H1 (cell line): ENCODE results near the gene ALDH1B1. TPM values are rescaled to one million over a fixed set of nuclear protein-coding genes. Genes with fewer than 3 reads are reported as not detected.
A peak's percentile ranks its signal among the peaks of the same experiment; 100 is the strongest.

ENCODE experiments used
- CTCF ChIA-PET: fragments of 300-600 bp; sonication (Branson Sonifier 250); formaldehyde crosslinking; loops from one replicate; lab custom pipeline; 2021; ENCODE audit not compliant: partially characterized antibody; lab: Charles Lee
- POLR2A ChIA-PET: fragments of 300-600 bp; sonication (Branson Sonifier 250); formaldehyde crosslinking; loops from one replicate; lab custom pipeline; 2021; ENCODE audit warnings: inconsistent platforms; ENCODE audit not compliant: partially characterized antibody; lab: Charles Lee
- DNase-seq, 2 experiments: peaks; one replicate each; pipeline versions ENCODE4 v3.0.0 to v3.0.0-alpha.2; 2010 to 2022; ENCODE audit warnings: low spot score in 2 of 2, low read depth in 1 of 2, mixed read lengths in 1 of 2
- FAIRE-seq: peaks from 2 replicates; lab custom pipeline; 2011; peaks lifted over from hg19 to GRCh38; lab: Jason Lieb, UNC
- H2AFZ ChIP-seq: 2 replicates; pipeline ENCODE4 v1.8.1; 2012; ENCODE audit warnings: low read length, inconsistent platforms
- H2AK5ac ChIP-seq: 2 replicates; pipeline ENCODE4 v1.6.1; 2013; ENCODE audit warnings: low read depth, low read length
- H2BK120ac ChIP-seq: replicated peaks from 2 replicates; pipeline ENCODE3; 2013; ENCODE audit warnings: low read depth, low read length, inconsistent platforms
- H2BK12ac ChIP-seq: 2 replicates; pipeline ENCODE4 v1.6.1; 2013; ENCODE audit warnings: low read depth, low read length
- H2BK15ac ChIP-seq: 2 replicates; pipeline ENCODE4 v1.6.1; 2013; ENCODE audit warnings: low read length
- H2BK20ac ChIP-seq: 2 replicates; pipeline ENCODE4 v1.6.1; 2013; ENCODE audit warnings: low read length
- H2BK5ac ChIP-seq: 2 replicates; pipeline ENCODE4 v1.6.1; 2013; ENCODE audit warnings: low read depth, low read length
- H3K14ac ChIP-seq: 2 replicates; pipeline ENCODE4 v1.6.1; 2013; ENCODE audit warnings: inconsistent platforms; ENCODE audit not compliant: insufficient read length
- H3K18ac ChIP-seq: 2 replicates; pipeline ENCODE4 v1.6.1; 2013; ENCODE audit warnings: low read length; ENCODE audit errors: extremely low read depth
- H3K23ac ChIP-seq: 2 replicates; pipeline ENCODE4 v1.6.1; 2013; ENCODE audit warnings: inconsistent platforms; ENCODE audit not compliant: insufficient read length
- H3K23me2 ChIP-seq: 2 replicates; pipeline ENCODE4 v1.6.1; 2013; ENCODE audit warnings: low read depth, low read length
- H3K27ac ChIP-seq: 2 replicates; pipeline ENCODE4 v1.6.1; 2011; ENCODE audit warnings: low read depth, low read length, inconsistent platforms
- H3K27me3 ChIP-seq, 4 experiments: replicated peaks in 1 of 4; 1 replicate in 1 of 4; 2 replicates in 3 of 4; pipeline versions ENCODE4 v1.6.1 to v1.8.1; 2011 to 2013; ENCODE audit warnings: low read length in 3 of 4, mild to moderate bottlenecking in 3 of 4, inconsistent platforms in 2 of 4, mixed read lengths in 2 of 4, moderate library complexity in 1 of 4; ENCODE audit not compliant: control insufficient read depth in 3 of 4, insufficient read depth in 3 of 4; ENCODE audit errors: extremely low read depth in 1 of 4
- H3K36me3 ChIP-seq, 4 experiments: 2 replicates each; pipeline versions ENCODE4 v1.6.1 to v1.8.1; 2011 to 2013; ENCODE audit warnings: mild to moderate bottlenecking in 4 of 4, low read length in 3 of 4, moderate library complexity in 2 of 4, control low read depth in 1 of 4, inconsistent platforms in 1 of 4; ENCODE audit not compliant: insufficient read depth in 4 of 4, control insufficient read depth in 2 of 4
- H3K4ac ChIP-seq: replicated peaks from 2 replicates; pipeline ENCODE3; 2013; ENCODE audit warnings: low read length, low read depth, mixed read lengths, inconsistent platforms; ENCODE audit not compliant: insufficient read length
- H3K4me1 ChIP-seq, 4 experiments: replicated peaks in 1 of 4; 1 replicate in 1 of 4; 2 replicates in 3 of 4; pipeline versions ENCODE4 v1.6.1 to v1.8.1; 2011 to 2013; ENCODE audit warnings: low read length in 3 of 4, inconsistent platforms in 2 of 4, mixed read lengths in 1 of 4; ENCODE audit not compliant: insufficient read depth in 4 of 4, control insufficient read depth in 3 of 4
- H3K4me2 ChIP-seq, 2 experiments: 2 replicates each; pipeline versions ENCODE4 v1.6.1 to v1.8.1; 2011 to 2013; ENCODE audit warnings: low read depth in 2 of 2, low read length in 2 of 2, control low read depth in 1 of 2, inconsistent platforms in 1 of 2, mild to moderate bottlenecking in 1 of 2; ENCODE audit not compliant: insufficient read depth in 1 of 2
- H3K4me3 ChIP-seq, 4 experiments: fragments of 200-600, 300-600 bp in 1 of 4; sonication (generic), shearing (Covaris generic), sonication (Bioruptor Twin) in 1 of 4; 2 replicates each; pipeline versions ENCODE4 v1.5.1 to v1.8.1; 2011 to 2016; ENCODE audit warnings: low read length in 4 of 4, low read depth in 3 of 4, control low read depth in 2 of 4, inconsistent platforms in 2 of 4, mild to moderate bottlenecking in 2 of 4, mixed read lengths in 1 of 4, moderate library complexity in 1 of 4; ENCODE audit not compliant: insufficient read depth in 2 of 4; ENCODE audit errors: extremely low read depth in 1 of 4
- H3K56ac ChIP-seq: replicated peaks from 2 replicates; pipeline ENCODE3; 2013; ENCODE audit warnings: low read depth, mild to moderate bottlenecking, mixed read lengths, low read length, inconsistent platforms; ENCODE audit not compliant: insufficient read length
- H3K79me1 ChIP-seq: 2 replicates; pipeline ENCODE4 v1.6.1; 2013; ENCODE audit warnings: low read depth, low read length, control low read depth
- H3K79me2 ChIP-seq, 2 experiments: 2 replicates each; pipeline versions ENCODE4 v1.6.1 to v1.8.1; 2012 to 2013; ENCODE audit warnings: low read length in 2 of 2, mild to moderate bottlenecking in 2 of 2, inconsistent platforms in 1 of 2; ENCODE audit not compliant: insufficient read depth in 2 of 2, control insufficient read depth in 1 of 2
- H3K9ac ChIP-seq, 4 experiments: replicated peaks in 1 of 4; 1 replicate in 1 of 4; 2 replicates in 3 of 4; pipeline versions ENCODE4 v1.6.1 to v1.8.1; 2011 to 2013; ENCODE audit warnings: low read depth in 3 of 4, low read length in 3 of 4, control low read depth in 2 of 4, mild to moderate bottlenecking in 2 of 4, moderate library complexity in 2 of 4, inconsistent platforms in 1 of 4; ENCODE audit errors: extremely low read depth in 1 of 4
- H3K9me3 ChIP-seq, 2 experiments: 2 replicates each; pipeline versions ENCODE4 v1.6.1 to v1.8.1; 2012 to 2013; ENCODE audit warnings: mild to moderate bottlenecking in 2 of 2, moderate library complexity in 2 of 2, control low read depth in 1 of 2, inconsistent platforms in 1 of 2, low read depth in 1 of 2, low read length in 1 of 2, mixed read lengths in 1 of 2; ENCODE audit not compliant: insufficient read depth in 2 of 2
- H4K20me1 ChIP-seq, 2 experiments: replicated peaks in 1 of 2; 2 replicates each; pipeline versions ENCODE3 to v1.8.1; 2011 to 2013; ENCODE audit warnings: inconsistent platforms in 2 of 2, low read length in 2 of 2, mild to moderate bottlenecking in 1 of 2; ENCODE audit not compliant: insufficient read depth in 2 of 2, control insufficient read depth in 1 of 2
- H4K5ac ChIP-seq: 2 replicates; pipeline ENCODE4 v1.6.1; 2013; ENCODE audit warnings: low read length, low read depth, mixed read lengths, inconsistent platforms; ENCODE audit not compliant: insufficient read length
- H4K8ac ChIP-seq: 2 replicates; pipeline ENCODE4 v1.8.0; 2013; ENCODE audit warnings: mild to moderate bottlenecking, moderate library complexity, low read length, inconsistent platforms; ENCODE audit not compliant: insufficient read depth; ENCODE audit errors: extremely low read depth
- H4K91ac ChIP-seq: replicated peaks from 2 replicates; pipeline ENCODE3; 2013; ENCODE audit warnings: low read length, mixed read lengths, inconsistent platforms; ENCODE audit not compliant: insufficient read length
- ATF3 ChIP-seq: IDR thresholded peaks from 2 replicates; pipeline ENCODE4 v1.6.1; 2011; ENCODE audit warnings: low read depth, mild to moderate bottlenecking, low read length; ENCODE audit not compliant: insufficient read depth
- BACH1 ChIP-seq: IDR thresholded peaks from 2 replicates; pipeline ENCODE4 v1.6.1; 2012; ENCODE audit warnings: low read length, improper control_type of control experiment
- BRCA1 ChIP-seq: IDR thresholded peaks from 2 replicates; pipeline ENCODE4 v1.6.1; 2012; ENCODE audit warnings: low read depth, low read length, improper control_type of control experiment
- CBX8 ChIP-seq: fragments of 300-800, 300-1000 bp; sonication (generic); IDR thresholded peaks from 2 replicates; pipeline ENCODE4 v1.7.1; 2016; ENCODE audit warnings: low read depth, low read length, borderline replicate concordance
- KDM1A ChIP-seq: fragments of 200-600, 300-600 bp; sonication (generic); IDR thresholded peaks from 2 replicates; pipeline ENCODE4 v1.7.1; 2016; ENCODE audit warnings: mild to moderate bottlenecking, low read length, borderline replicate concordance
- NRF1 ChIP-seq: IDR thresholded peaks from 2 replicates; pipeline ENCODE4 v1.6.1; 2011; ENCODE audit warnings: mild to moderate bottlenecking, low read depth, low read length, improper control_type of control experiment
- PHF8 ChIP-seq: fragments of 200-600 bp; sonication (generic); conservative IDR thresholded peaks from 2 replicates; pipeline ENCODE4 v1.7.1; 2012; ENCODE audit warnings: low read depth, mild to moderate bottlenecking, inconsistent platforms, low read length, moderate library complexity
- POLR2AphosphoS5 ChIP-seq: IDR thresholded peaks from 2 replicates; pipeline ENCODE4 v1.6.1; 2011; ENCODE audit warnings: low read depth, low read length
- RBBP5 ChIP-seq: IDR thresholded peaks from 2 replicates; pipeline ENCODE4 v1.7.1; 2012; ENCODE audit warnings: low read depth, mild to moderate bottlenecking, inconsistent platforms, low read length, moderate library complexity, borderline replicate concordance
- TAF7 ChIP-seq: optimal IDR thresholded peaks from 2 replicates; pipeline ENCODE3; 2011; ENCODE audit warnings: low read depth, mild to moderate bottlenecking, inconsistent platforms, low read length, moderate library complexity, borderline replicate concordance
- YY1 ChIP-seq: IDR thresholded peaks from 2 replicates; pipeline ENCODE4 v1.6.1; 2011; ENCODE audit warnings: low read depth, mild to moderate bottlenecking, low read length
- ZNF274 ChIP-seq: IDR thresholded peaks from 2 replicates; pipeline ENCODE4 v1.7.0; 2012; ENCODE audit warnings: low read length, borderline replicate concordance; ENCODE audit errors: extremely low read depth
- WGBS, 2 experiments: shearing (Covaris generic) in 1 of 2; methylation state at CpG; one replicate each; pipeline versions ENCODE4 v1.1.6 to v1.1.7; 2013 to 2015; ENCODE audit warnings: low lambda C conversion rate in 2 of 2, mixed read lengths in 2 of 2, inconsistent platforms in 1 of 2, low coverage in 1 of 2, missing lambda C conversion rate in 1 of 2; ENCODE audit not compliant: insufficient replicate concordance in 2 of 2, insufficient coverage in 1 of 2, insufficient read length in 1 of 2; ENCODE audit errors: extremely low coverage in 1 of 2, missing lambda C conversion rate in 1 of 2; 5-methylcytosine and 5-hydroxymethylcytosine counted together
- polyA plus RNA-seq, 7 experiments: library from polyadenylated mRNA; depleted of rRNA in 3 of 7; stranded (reverse) in 5 of 7; unstranded in 2 of 7; fragments of >200 nt in 5 of 7; fragments of 200-250 nt in 2 of 7; gene quantifications; 1 replicate in 5 of 7; 2 replicates in 1 of 7; 4 replicates in 1 of 7; pipeline versions ENCODE4 v1.2.1 to v1.2.3, GENCODE V29; 2011 to 2013; ENCODE audit warnings: missing spikeins in 2 of 7, mixed read lengths in 2 of 7
- total RNA-seq: library from RNA; stranded (reverse); fragmentation: NEBNext Ultra II Directional; extraction: Animal tissue kit (Norgen Biotek cat#: 25700); gene quantifications from 2 replicates; pipeline ENCODE4 v1.2.1, GENCODE V29; 2021

The ALDH1B1 gene
- total and polyA plus RNA-seq, 2 of the 8 experiments (the other 6 are each of a cell fraction or from before 2014, with no cell fraction given), result 41.6 to 78.7 TPM

- no peak overlapping the region for H4K91ac ChIP-seq
- no peak for FAIRE-seq
- H3K23ac ChIP-seq, result no peak overlapping the region
- H3K23me2 ChIP-seq, result peaks cover 9% of the 10 kb centered on the region; the same call in 1 of the 2 replicates
- H2BK12ac ChIP-seq, result peak overlapping the region; percentile 22; the same call in 1 of the 2 replicates
- no peak for TF ChIP-seq BACH1
- no peak for TF ChIP-seq TAF7
- no peak for TF ChIP-seq BRCA1
- TF ChIP-seq CBX8, result no peak
- TF ChIP-seq POLR2AphosphoS5, result no peak
- TF ChIP-seq YY1, result no peak
- TF ChIP-seq NRF1, result no peak
- TF ChIP-seq ZNF274, result no peak
- no peak for TF ChIP-seq RBBP5
- no peak for TF ChIP-seq KDM1A
- no peak for TF ChIP-seq PHF8
- no peak for TF ChIP-seq ATF3
- H3K79me1 ChIP-seq, result peaks cover 10% of the 10 kb centered on the region
- H3K79me2 ChIP-seq, result peaks cover 0 to 26% of the 10 kb centered on the region in 2 experiments; a peak in 2 of 4 replicates
- 88% methylated on average over 1 of the region's 1 CpG; no CpG with 5 or more reads in 1 of the 2 experiments for WGBS, 2 experiments
- ChIA-PET POLR2A (interaction anchor here (1.3 kb wide), 1 partner anchor 7 kb away, joined by 3 read pairs; no protein-coding TSS in a partner anchor), CTCF (interaction anchor here (1.3 to 1.9 kb wide), 3 partner anchors 10 to 43 kb away, joined by 4 to 8 read pairs (median 5); no protein-coding TSS in a partner anchor)
- peaks cover 0 to 12% (median 2%) of the 10 kb centered on the region in 4 experiments; a peak in 4 of 7 replicates for H3K27me3 ChIP-seq
- H4K8ac ChIP-seq, result no peak overlapping the region
- no peak overlapping the region for H3K56ac ChIP-seq
- no peaks in the 10 kb centered on the region for H3K9me3 ChIP-seq
- H3K14ac ChIP-seq, result no peak overlapping the region
- no peaks in the 10 kb centered on the region for H4K20me1 ChIP-seq
- H3K4me2 ChIP-seq, result no peak overlapping the region
- no peak overlapping the region for H3K4me3 ChIP-seq
- no peak for DNase-seq
- H3K18ac ChIP-seq, result no peak overlapping the region
- H2AFZ ChIP-seq, result no peak overlapping the region
- peaks cover 0 to 8% (median under 1%) of the 10 kb centered on the region in 4 experiments; a peak in 2 of 8 replicates for H3K36me3 ChIP-seq
- H2BK120ac ChIP-seq, result no peak overlapping the region
- H2BK5ac ChIP-seq, result no peak overlapping the region
- H2AK5ac ChIP-seq, result no peak overlapping the region
- no peak overlapping the region for H4K5ac ChIP-seq
- H2BK20ac ChIP-seq, result no peak overlapping the region
- no peak overlapping the region for H2BK15ac ChIP-seq
- no peak overlapping the region for H3K27ac ChIP-seq
- H3K9ac ChIP-seq, result no peak overlapping the region
- peaks cover 0 to 6% (median 4%) of the 10 kb centered on the region in 4 experiments; a peak in 3 of 7 replicates for H3K4me1 ChIP-seq
- no peak overlapping the region for H3K4ac ChIP-seq
Observed at GRCh38 chr9:38390442-38390841, 2.1 kb upstream of the ALDH1B1 start.
